GM20000 (cell line): ENCODE results near the gene SDK2.

Experiments
- DNase-seq: peaks from one replicate; pipeline ENCODE4 v3.0.0; 2012; ENCODE audit warnings: low spot score
- CTCF ChIP-seq: IDR thresholded peaks from 2 replicates; pipeline ENCODE4 v1.5.1; 2012; ENCODE audit warnings: mild to moderate bottlenecking, control low read depth; ENCODE audit errors: extremely low read depth, missing control alignments

Gene SDK2

DNA sequence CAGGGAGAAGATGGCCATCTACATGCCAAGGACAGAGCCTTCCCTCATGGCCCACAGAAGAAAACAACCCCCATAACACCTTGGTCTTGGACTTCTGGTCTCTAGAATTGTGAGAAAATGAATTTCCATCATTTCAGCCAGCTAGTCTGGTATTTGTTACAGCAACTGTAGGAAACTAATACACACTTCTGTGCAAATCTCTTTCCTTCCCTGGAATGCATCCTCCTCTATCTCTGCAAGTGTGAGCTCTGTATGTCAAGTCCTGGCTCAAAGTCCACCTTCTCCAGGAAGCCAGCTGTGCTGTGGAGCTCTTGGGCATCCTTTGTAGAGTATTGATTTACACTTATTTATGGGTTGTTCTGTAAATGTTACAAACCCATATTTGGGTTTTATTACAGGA is 89.7 kb downstream of the SDK2 start:
- TF ChIP-seq CTCF: no peak
- no peak for DNase-seq

DNA sequence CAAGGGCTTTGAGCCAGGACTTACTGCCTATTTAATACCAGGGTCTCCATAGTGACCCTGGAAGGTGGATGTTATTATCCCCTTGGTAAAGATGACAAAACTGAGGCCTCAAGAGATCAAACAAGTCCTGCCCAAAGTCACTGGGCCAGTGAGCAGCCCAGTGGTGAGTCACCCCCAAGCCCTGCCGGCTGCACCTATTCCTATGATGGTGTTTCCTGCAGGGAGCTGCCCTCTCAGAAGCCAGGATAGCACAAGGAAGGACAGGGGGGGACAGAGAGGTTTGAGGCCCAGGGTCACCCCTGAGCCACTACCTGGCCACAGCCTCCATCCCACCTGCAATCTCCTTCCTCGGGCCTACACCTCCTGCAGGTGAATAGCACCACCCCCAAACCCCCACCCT is 90.9 kb downstream of the SDK2 start:
- TF ChIP-seq CTCF: no peak
- DNase-seq: no peak

GRCh38 chr17:73552300-73553048 is 91.8 kb downstream of the SDK2 start:
- DNase-seq: no peak
- no peak for TF ChIP-seq CTCF

- no peak for TF ChIP-seq CTCF
Observed at GRCh38 chr17:73551759-73552158, 92.5 kb downstream of the SDK2 start.

GRCh38 chr17:73551144-73551543 is 93.1 kb downstream of the SDK2 start:
- TF ChIP-seq CTCF: no peak
- no peak for DNase-seq

More at GRCh38 chr17:73551759-73552158, 92.5 kb downstream of the SDK2 start:
- DNase-seq: no peak

DNA sequence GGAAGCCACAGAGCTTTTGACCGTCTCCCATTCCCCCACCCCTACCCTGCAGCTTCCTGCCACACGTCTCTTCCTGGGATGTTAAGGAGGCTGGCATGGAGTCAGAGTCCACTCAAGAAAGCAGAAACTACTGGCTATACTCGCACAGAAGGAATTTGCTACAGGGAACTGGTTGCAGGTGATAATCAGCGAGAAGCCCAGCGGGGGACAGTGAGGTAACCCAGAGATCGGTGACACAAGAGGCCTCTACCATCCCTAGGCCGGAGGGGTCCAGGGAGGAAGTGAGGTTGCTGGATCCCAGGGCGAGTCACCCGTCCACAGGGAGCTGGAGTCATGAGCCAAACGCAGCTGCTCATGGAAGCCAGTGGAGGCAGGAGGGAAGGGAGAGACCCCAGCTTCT is 93.7 kb downstream of the SDK2 start:
- no peak for TF ChIP-seq CTCF
- DNase-seq: no peak

- no peak for DNase-seq
- TF ChIP-seq CTCF: no peak
Observed at GRCh38 chr17:73549841-73550430, 94.3 kb downstream of the SDK2 start.
